ENCODE measurements around the gene ZBTB38. TPM values are rescaled to one million over a fixed set of nuclear protein-coding genes. Genes with fewer than 3 reads are reported as not detected.

The ZBTB38 gene
- total and polyA plus RNA-seq, 2 donors: 42.4 to 124 TPM

- Histone ChIP-seq H3K4me3 (ENCODE audit: low read depth, low read length) (no peak overlapping the region), H3K27ac (ENCODE audit: low read depth) (no peak overlapping the region), H3K36me3 (ENCODE audit: insufficient read depth) (peaks cover 2% of the 10 kb centered on the region), H3K4me1 (ENCODE audit: insufficient read depth) (no peaks in the 10 kb centered on the region)
- 76% methylated on average over 2 of the region's 2 CpGs for WGBS
- DNase-seq (ENCODE audit: extremely low spot score): no peak
These were observed 12.0 kb downstream of the ZBTB38 start for GRCh38 chr3:141380279-141380678.

GRCh38 chr3:141380987-141381386, 12.7 kb downstream of the ZBTB38 start:
- 97% methylated on average over 2 of the region's 2 CpGs for whole genome bisulfite sequencing
- H3K4me3 ChIP-seq (ENCODE audit: low read depth, low read length): no peak overlapping the region
- peaks cover 2% of the 10 kb centered on the region for H3K36me3 ChIP-seq (ENCODE audit: insufficient read depth)
- no peak overlapping the region for H3K27ac ChIP-seq (ENCODE audit: low read depth)
- no peak for DNase-seq (ENCODE audit: extremely low spot score)
- no peaks in the 10 kb centered on the region for H3K4me1 ChIP-seq (ENCODE audit: insufficient read depth)

GRCh38 chr3:141382571-141382970, 14.3 kb downstream of the ZBTB38 start:
- WGBS: 89% methylated on average over 2 of the region's 2 CpGs
- peaks cover 2% of the 10 kb centered on the region for H3K36me3 ChIP-seq (ENCODE audit: insufficient read depth)
- H3K4me1 ChIP-seq (ENCODE audit: insufficient read depth): no peaks in the 10 kb centered on the region
- no peak for DNase-seq (ENCODE audit: extremely low spot score)
- H3K27ac ChIP-seq (ENCODE audit: low read depth): no peak overlapping the region
- no peak overlapping the region for H3K4me3 ChIP-seq (ENCODE audit: low read depth, low read length)

- Histone ChIP-seq H3K27ac (ENCODE audit: low read depth) (peak overlapping the region; percentile 35), H3K4me3 (ENCODE audit: low read depth, low read length) (no peak overlapping the region), H3K36me3 (ENCODE audit: insufficient read depth) (peaks cover 2% of the 10 kb centered on the region), H3K4me1 (ENCODE audit: insufficient read depth) (no peaks in the 10 kb centered on the region)
- DNase-seq (ENCODE audit: extremely low spot score): no peak
- 24% methylated on average over 14 of the region's 14 CpGs for WGBS
These were observed 15.3 kb downstream of the ZBTB38 start for GRCh38 chr3:141383555-141384129.

- Histone ChIP-seq H3K27ac (ENCODE audit: low read depth) (peak overlapping the region; percentile 35), H3K36me3 (ENCODE audit: insufficient read depth) (peaks cover 2% of the 10 kb centered on the region), H3K4me1 (ENCODE audit: insufficient read depth) (no peaks in the 10 kb centered on the region), H3K4me3 (ENCODE audit: low read depth, low read length) (no peak overlapping the region)
- WGBS: 69% methylated on average over 4 of the region's 4 CpGs
- DNase-seq (ENCODE audit: extremely low spot score): no peak
These were observed 15.9 kb downstream of the ZBTB38 start for GRCh38 chr3:141384157-141384556.

GRCh38 chr3:141384575-141384974, 16.3 kb downstream of the ZBTB38 start:
- no peaks in the 10 kb centered on the region for H3K4me1 ChIP-seq (ENCODE audit: insufficient read depth)
- WGBS: 95% methylated on average over 5 of the region's 5 CpGs
- H3K27ac ChIP-seq (ENCODE audit: low read depth): no peak overlapping the region
- no peak overlapping the region for H3K4me3 ChIP-seq (ENCODE audit: low read depth, low read length)
- no peak for DNase-seq (ENCODE audit: extremely low spot score)
- H3K36me3 ChIP-seq (ENCODE audit: insufficient read depth): peaks cover 2% of the 10 kb centered on the region

- Histone ChIP-seq H3K36me3 (ENCODE audit: insufficient read depth) (peaks cover 2% of the 10 kb centered on the region), H3K4me3 (ENCODE audit: low read depth, low read length) (no peak overlapping the region), H3K27ac (ENCODE audit: low read depth) (no peak overlapping the region), H3K4me1 (ENCODE audit: insufficient read depth) (no peaks in the 10 kb centered on the region)
- WGBS: 33% methylated on average over 8 of the region's 8 CpGs
- DNase-seq (ENCODE audit: extremely low spot score): no peak
These were observed 17.3 kb downstream of the ZBTB38 start for GRCh38 chr3:141385406-141386125.

- DNase-seq (ENCODE audit: extremely low spot score): no peak
- WGBS: 28% methylated on average over 6 of the region's 6 CpGs
- no peak overlapping the region for H3K27ac ChIP-seq (ENCODE audit: low read depth)
- H3K4me1 ChIP-seq (ENCODE audit: insufficient read depth): no peaks in the 10 kb centered on the region
- no peak overlapping the region for H3K4me3 ChIP-seq (ENCODE audit: low read depth, low read length)
- H3K36me3 ChIP-seq (ENCODE audit: insufficient read depth): peaks cover 2% of the 10 kb centered on the region
These were observed 17.8 kb downstream of the ZBTB38 start for GRCh38 chr3:141386126-141386488.

GRCh38 chr3:141386611-141387111, 18.4 kb downstream of the ZBTB38 start:
- no peak for DNase-seq (ENCODE audit: extremely low spot score)
- Histone ChIP-seq H3K36me3 (ENCODE audit: insufficient read depth) (peaks cover 2% of the 10 kb centered on the region), H3K27ac (ENCODE audit: low read depth) (no peak overlapping the region), H3K4me1 (ENCODE audit: insufficient read depth) (no peaks in the 10 kb centered on the region), H3K4me3 (ENCODE audit: low read depth, low read length) (no peak overlapping the region)
- 25% methylated on average over 5 of the region's 5 CpGs for WGBS

- Histone ChIP-seq H3K36me3 (ENCODE audit: insufficient read depth) (peaks cover 2% of the 10 kb centered on the region), H3K4me1 (ENCODE audit: insufficient read depth) (no peaks in the 10 kb centered on the region), H3K4me3 (ENCODE audit: low read depth, low read length) (no peak overlapping the region), H3K27ac (ENCODE audit: low read depth) (no peak overlapping the region)
- 82% methylated on average over 3 of the region's 3 CpGs for WGBS
- DNase-seq (ENCODE audit: extremely low spot score): no peak
These were observed 19.2 kb downstream of the ZBTB38 start for GRCh38 chr3:141387516-141387915.

- no peaks in the 10 kb centered on the region for H3K4me1 ChIP-seq (ENCODE audit: insufficient read depth)
- 56% methylated on average over 3 of the region's 3 CpGs for WGBS
- no peaks in the 10 kb centered on the region for H3K36me3 ChIP-seq (ENCODE audit: insufficient read depth)
- DNase-seq (ENCODE audit: extremely low spot score): no peak
- no peak overlapping the region for H3K27ac ChIP-seq (ENCODE audit: low read depth)
- H3K4me3 ChIP-seq (ENCODE audit: low read depth, low read length): no peak overlapping the region
These were observed 20.1 kb downstream of the ZBTB38 start for GRCh38 chr3:141388395-141388794.

- H3K36me3 ChIP-seq (ENCODE audit: insufficient read depth): no peaks in the 10 kb centered on the region
- 70% methylated on average over 6 of the region's 6 CpGs for WGBS
- no peak for DNase-seq (ENCODE audit: extremely low spot score)
- H3K27ac ChIP-seq (ENCODE audit: low read depth): peak overlapping the region; percentile 63
- H3K4me1 ChIP-seq (ENCODE audit: insufficient read depth): no peaks in the 10 kb centered on the region
- H3K4me3 ChIP-seq (ENCODE audit: low read depth, low read length): no peak overlapping the region
These were observed 20.7 kb downstream of the ZBTB38 start for GRCh38 chr3:141388823-141389621.

GRCh38 chr3:141389703-141390102, 21.4 kb downstream of the ZBTB38 start:
- Histone ChIP-seq H3K27ac (ENCODE audit: low read depth) (no peak overlapping the region), H3K4me1 (ENCODE audit: insufficient read depth) (no peaks in the 10 kb centered on the region)
- 94% methylated on average over 5 of the region's 5 CpGs for WGBS

GRCh38 chr3:141390747-141391146, 22.4 kb downstream of the ZBTB38 start:
- no peak overlapping the region for H3K4me3 ChIP-seq (ENCODE audit: low read depth, low read length)
- no peaks in the 10 kb centered on the region for H3K36me3 ChIP-seq (ENCODE audit: insufficient read depth)
- no peak overlapping the region for H3K27ac ChIP-seq (ENCODE audit: low read depth)
- DNase-seq (ENCODE audit: extremely low spot score): no peak
- no peaks in the 10 kb centered on the region for H3K4me1 ChIP-seq (ENCODE audit: insufficient read depth)
- 95% methylated on average over 5 of the region's 5 CpGs for WGBS

More at GRCh38 chr3:141389703-141390102, 21.4 kb downstream of the ZBTB38 start:
- no peak overlapping the region for H3K4me3 ChIP-seq (ENCODE audit: low read depth, low read length)
- no peak for DNase-seq (ENCODE audit: extremely low spot score)
- H3K36me3 ChIP-seq (ENCODE audit: insufficient read depth): no peaks in the 10 kb centered on the region

Measured in urinary bladder (tissue), 4 donors.